ENCODE results near the gene UAP1L1. TPM values are rescaled to one million over a fixed set of nuclear protein-coding genes. Genes with fewer than 3 reads are reported as not detected.

Gene UAP1L1
- total RNA-seq, 1 donor from 2014 or later, result 1.0 TPM

- peaks cover 0 to 13% (median 3%) of the 10 kb centered on the region in 3 donors for H3K27me3 ChIP-seq (ENCODE audit: control insufficient read depth in 3 of 3, insufficient read depth in 3 of 3, low read length in 3 of 3)
- no peak overlapping the region for H3K27ac ChIP-seq (ENCODE audit: low read depth, low read length)
- no peak overlapping the region for H3K9ac ChIP-seq (ENCODE audit: low read depth in 1 of 3, low read length in 3 of 3)
- peaks cover 17 to 33% (median 22%) of the 10 kb centered on the region in 3 donors for H3K4me1 ChIP-seq (ENCODE audit: control insufficient read depth in 3 of 3, insufficient read depth in 3 of 3, low read length in 3 of 3)
- peaks cover 7 to 11% (median 10%) of the 10 kb centered on the region in 3 donors for H3K36me3 ChIP-seq (ENCODE audit: control insufficient read depth in 3 of 3, insufficient read depth in 3 of 3, low read length in 3 of 3)
- no peaks in the 10 kb centered on the region for H3K9me3 ChIP-seq (ENCODE audit: control insufficient read depth in 3 of 3, low read length in 3 of 3)
- no peak overlapping the region for H3K4me3 ChIP-seq (ENCODE audit: low read length in 3 of 3)
Measured at GRCh38 chr9:137082925-137083290, 5.6 kb downstream of the UAP1L1 start.

- Histone ChIP-seq H3K4me3 (ENCODE audit: low read length in 3 of 3) (no peak overlapping the region), H3K4me1 (ENCODE audit: control insufficient read depth in 3 of 3, insufficient read depth in 3 of 3, low read length in 3 of 3) (peaks cover 15 to 32% (median 17%) of the 10 kb centered on the region in 3 donors), H3K27ac (ENCODE audit: low read depth, low read length) (peak overlapping the region; percentile 58), H3K36me3 (ENCODE audit: control insufficient read depth in 3 of 3, insufficient read depth in 3 of 3, low read length in 3 of 3) (peaks cover 7 to 14% (median 11%) of the 10 kb centered on the region in 3 donors), H3K27me3 (ENCODE audit: control insufficient read depth in 3 of 3, insufficient read depth in 3 of 3, low read length in 3 of 3) (peaks cover 0 to 10% (median 0%) of the 10 kb centered on the region in 3 donors), H3K9me3 (ENCODE audit: control insufficient read depth in 3 of 3, low read length in 3 of 3) (no peaks in the 10 kb centered on the region), H3K9ac (ENCODE audit: low read depth in 1 of 3, low read length in 3 of 3) (no peak overlapping the region)
Measured at GRCh38 chr9:137083394-137084004, 6.2 kb downstream of the UAP1L1 start.

GRCh38 chr9:137084526-137084925 is 7.2 kb downstream of the UAP1L1 start:
- H3K4me1 ChIP-seq (ENCODE audit: control insufficient read depth in 3 of 3, insufficient read depth in 3 of 3, low read length in 3 of 3), result peaks cover 17 to 31% (median 19%) of the 10 kb centered on the region in 3 donors
- H3K27ac ChIP-seq (ENCODE audit: low read depth, low read length), result no peak overlapping the region
- peaks cover 0 to 3% (median 0%) of the 10 kb centered on the region in 3 donors for H3K27me3 ChIP-seq (ENCODE audit: control insufficient read depth in 3 of 3, insufficient read depth in 3 of 3, low read length in 3 of 3)
- no peak overlapping the region for H3K9ac ChIP-seq (ENCODE audit: low read depth in 1 of 3, low read length in 3 of 3)
- H3K36me3 ChIP-seq (ENCODE audit: control insufficient read depth in 3 of 3, insufficient read depth in 3 of 3, low read length in 3 of 3), result peaks cover 11 to 18% (median 15%) of the 10 kb centered on the region in 3 donors
- no peak overlapping the region for H3K4me3 ChIP-seq (ENCODE audit: low read length in 3 of 3)
- H3K9me3 ChIP-seq (ENCODE audit: control insufficient read depth in 3 of 3, low read length in 3 of 3), result no peaks in the 10 kb centered on the region

GRCh38 chr9:137085920-137086530 is 8.7 kb downstream of the UAP1L1 start:
- H3K36me3 ChIP-seq (ENCODE audit: control insufficient read depth in 3 of 3, insufficient read depth in 3 of 3, low read length in 3 of 3), result peaks cover 14 to 25% (median 15%) of the 10 kb centered on the region in 3 donors
- H3K27ac ChIP-seq (ENCODE audit: low read depth, low read length), result peak overlapping the region; percentile 90
- H3K4me1 ChIP-seq (ENCODE audit: control insufficient read depth in 3 of 3, insufficient read depth in 3 of 3, low read length in 3 of 3), result peaks cover 17 to 31% (median 20%) of the 10 kb centered on the region in 3 donors
- no peaks in the 10 kb centered on the region for H3K9me3 ChIP-seq (ENCODE audit: control insufficient read depth in 3 of 3, low read length in 3 of 3)
- H3K9ac ChIP-seq (ENCODE audit: low read depth in 1 of 3, low read length in 3 of 3), result peak overlapping the region; percentile 75 to 84 (median 83)
- no peaks in the 10 kb centered on the region for H3K27me3 ChIP-seq (ENCODE audit: control insufficient read depth in 3 of 3, insufficient read depth in 3 of 3, low read length in 3 of 3)
- peak overlapping the region; percentile 79 to 81 (median 80) for H3K4me3 ChIP-seq (ENCODE audit: low read length in 3 of 3)

GRCh38 chr9:137086531-137087408 is 9.5 kb downstream of the UAP1L1 start, which contains the start of gene MAN1B1:
MAN1B1 (plus strand) TSS chr9:137086985; CDS start chr9:137087000, 15 bp downstream.
- peak within 1 kb of the TSS; percentile 77 to 88 (median 84) for H3K9ac ChIP-seq (ENCODE audit: low read depth in 1 of 3, low read length in 3 of 3)
- peak within 1 kb of the TSS; percentile 90 for H3K27ac ChIP-seq (ENCODE audit: low read depth, low read length)
- H3K4me1 ChIP-seq (ENCODE audit: control insufficient read depth in 3 of 3, insufficient read depth in 3 of 3, low read length in 3 of 3), result peaks cover 17 to 31% (median 20%) of the 10 kb centered on the region in 3 donors
- no peaks in the 10 kb centered on the region for H3K9me3 ChIP-seq (ENCODE audit: control insufficient read depth in 3 of 3, low read length in 3 of 3)
- H3K27me3 ChIP-seq (ENCODE audit: control insufficient read depth in 3 of 3, insufficient read depth in 3 of 3, low read length in 3 of 3), result no peaks in the 10 kb centered on the region
- peak within 1 kb of the TSS; percentile 79 to 81 (median 80) for H3K4me3 ChIP-seq (ENCODE audit: low read length in 3 of 3)
- peaks cover 15 to 25% (median 18%) of the 10 kb centered on the region in 3 donors for H3K36me3 ChIP-seq (ENCODE audit: control insufficient read depth in 3 of 3, insufficient read depth in 3 of 3, low read length in 3 of 3)

GRCh38 chr9:137087409-137087925 is 10.2 kb downstream of the UAP1L1 start:
- Histone ChIP-seq H3K27me3 (ENCODE audit: control insufficient read depth in 3 of 3, insufficient read depth in 3 of 3, low read length in 3 of 3) (no peaks in the 10 kb centered on the region), H3K9me3 (ENCODE audit: control insufficient read depth in 3 of 3, low read length in 3 of 3) (no peaks in the 10 kb centered on the region), H3K9ac (ENCODE audit: low read depth in 1 of 3, low read length in 3 of 3) (peak overlapping the region; percentile 77 to 88 (median 84)), H3K4me3 (ENCODE audit: low read length in 3 of 3) (peak overlapping the region; percentile 79 to 81 (median 80)), H3K27ac (ENCODE audit: low read depth, low read length) (peak overlapping the region; percentile 90), H3K36me3 (ENCODE audit: control insufficient read depth in 3 of 3, insufficient read depth in 3 of 3, low read length in 3 of 3) (peaks cover 17 to 30% (median 20%) of the 10 kb centered on the region in 3 donors), H3K4me1 (ENCODE audit: control insufficient read depth in 3 of 3, insufficient read depth in 3 of 3, low read length in 3 of 3) (peaks cover 17 to 31% (median 20%) of the 10 kb centered on the region in 3 donors)

- no peak overlapping the region for H3K4me3 ChIP-seq (ENCODE audit: low read length in 3 of 3)
- peaks cover 17 to 34% (median 23%) of the 10 kb centered on the region in 3 donors for H3K36me3 ChIP-seq (ENCODE audit: control insufficient read depth in 3 of 3, insufficient read depth in 3 of 3, low read length in 3 of 3)
- no peaks in the 10 kb centered on the region for H3K9me3 ChIP-seq (ENCODE audit: control insufficient read depth in 3 of 3, low read length in 3 of 3)
- H3K27ac ChIP-seq (ENCODE audit: low read depth, low read length), result no peak overlapping the region
- no peaks in the 10 kb centered on the region for H3K27me3 ChIP-seq (ENCODE audit: control insufficient read depth in 3 of 3, insufficient read depth in 3 of 3, low read length in 3 of 3)
- peaks cover 17 to 29% (median 20%) of the 10 kb centered on the region in 3 donors for H3K4me1 ChIP-seq (ENCODE audit: control insufficient read depth in 3 of 3, insufficient read depth in 3 of 3, low read length in 3 of 3)
- no peak overlapping the region for H3K9ac ChIP-seq (ENCODE audit: low read depth in 1 of 3, low read length in 3 of 3)
Measured at GRCh38 chr9:137088121-137088520, 10.8 kb downstream of the UAP1L1 start.

- no peak overlapping the region for H3K4me3 ChIP-seq (ENCODE audit: low read length in 3 of 3)
- H3K27me3 ChIP-seq (ENCODE audit: control insufficient read depth in 3 of 3, insufficient read depth in 3 of 3, low read length in 3 of 3), result no peaks in the 10 kb centered on the region
- H3K4me1 ChIP-seq (ENCODE audit: control insufficient read depth in 3 of 3, insufficient read depth in 3 of 3, low read length in 3 of 3), result peaks cover 17 to 23% (median 20%) of the 10 kb centered on the region in 3 donors
- H3K9ac ChIP-seq (ENCODE audit: low read depth in 1 of 3, low read length in 3 of 3), result no peak overlapping the region
- no peak overlapping the region for H3K27ac ChIP-seq (ENCODE audit: low read depth, low read length)
- no peaks in the 10 kb centered on the region for H3K9me3 ChIP-seq (ENCODE audit: control insufficient read depth in 3 of 3, low read length in 3 of 3)
- H3K36me3 ChIP-seq (ENCODE audit: control insufficient read depth in 3 of 3, insufficient read depth in 3 of 3, low read length in 3 of 3), result peaks cover 17 to 37% (median 23%) of the 10 kb centered on the region in 3 donors
Measured at GRCh38 chr9:137089232-137089947, 12.1 kb downstream of the UAP1L1 start.
